ENCODE measurements around the gene RAB8A.
"Not testable (repeated sequence)": the region's sequence is repeated elsewhere in the genome, so short reads cannot be mapped to it uniquely, and the experiment has no call there.

RAB8A gene

GRCh38 chr19:16112778-16113177, 1.1 kb downstream of the RAB8A start:
- 42 to 47% methylated on average over 2 of the region's 2 CpGs for WGBS, 2 experiments
- Histone ChIP-seq H3K9me3 (ENCODE audit: control insufficient read depth, low read length) (no peaks in the 10 kb centered on the region), H3K27me3 (ENCODE audit: control insufficient read depth, insufficient read depth, low read length, poor library complexity, severe bottlenecking) (no peaks in the 10 kb centered on the region), H3K36me3 (ENCODE audit: control insufficient read depth, insufficient read depth, low read length) (no peaks in the 10 kb centered on the region), H3K4me1 (ENCODE audit: control insufficient read depth, insufficient read depth, low read length) (peaks cover 9% of the 10 kb centered on the region), H3K27ac (ENCODE audit: insufficient read depth, low read depth, low read length, poor library complexity, severe bottlenecking) (no peak overlapping the region), H3K4me3 (ENCODE audit: insufficient read depth, low read depth, low read length) (peak overlapping the region; percentile 94)

DNA sequence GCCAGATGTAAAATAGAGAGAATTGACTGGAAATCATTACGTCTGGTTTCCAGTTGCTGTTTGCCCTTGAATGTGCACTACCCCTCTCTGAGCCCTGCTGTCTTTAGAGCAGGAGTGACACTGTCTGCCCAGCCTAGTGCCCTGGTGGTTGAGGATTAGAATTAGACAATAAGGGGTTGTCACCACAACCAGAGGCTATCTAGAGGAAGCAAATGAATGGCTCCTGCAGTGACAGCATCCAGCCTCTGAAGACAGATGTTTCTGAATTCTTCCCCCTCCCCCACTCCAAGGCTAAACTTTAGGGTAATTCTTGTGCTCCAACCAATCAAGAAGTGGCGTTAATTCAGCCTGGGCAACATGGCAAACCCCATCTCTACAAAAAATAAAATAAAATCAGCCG, 2.0 kb downstream of the RAB8A start:
- Histone ChIP-seq H3K9me3 (ENCODE audit: control insufficient read depth, low read length) (no peaks in the 10 kb centered on the region), H3K4me3 (ENCODE audit: insufficient read depth, low read depth, low read length) (no peak overlapping the region), H3K36me3 (ENCODE audit: control insufficient read depth, insufficient read depth, low read length) (peaks cover 9% of the 10 kb centered on the region), H3K4me1 (ENCODE audit: control insufficient read depth, insufficient read depth, low read length) (peaks cover 9% of the 10 kb centered on the region), H3K27ac (ENCODE audit: insufficient read depth, low read depth, low read length, poor library complexity, severe bottlenecking) (no peak overlapping the region), H3K27me3 (ENCODE audit: control insufficient read depth, insufficient read depth, low read length, poor library complexity, severe bottlenecking) (no peaks in the 10 kb centered on the region)
- WGBS, 2 experiments, result 61 to 62% methylated on average over 3 of the region's 3 CpGs

GRCh38 chr19:16115301-16116039, 3.8 kb downstream of the RAB8A start:
- WGBS, 2 experiments, result 92 to 93% methylated on average over 9 of the region's 9 CpGs
- H3K4me1 ChIP-seq (ENCODE audit: control insufficient read depth, insufficient read depth, low read length), result peaks cover 9% of the 10 kb centered on the region
- no peaks in the 10 kb centered on the region for H3K27me3 ChIP-seq (ENCODE audit: control insufficient read depth, insufficient read depth, low read length, poor library complexity, severe bottlenecking)
- H3K27ac ChIP-seq (ENCODE audit: insufficient read depth, low read depth, low read length, poor library complexity, severe bottlenecking), result no peak overlapping the region
- no peak overlapping the region for H3K4me3 ChIP-seq (ENCODE audit: insufficient read depth, low read depth, low read length)
- peaks cover 11% of the 10 kb centered on the region for H3K36me3 ChIP-seq (ENCODE audit: control insufficient read depth, insufficient read depth, low read length)
- no peaks in the 10 kb centered on the region for H3K9me3 ChIP-seq (ENCODE audit: control insufficient read depth, low read length)

- 93 to 96% methylated on average over 4 of the region's 4 CpGs for WGBS, 2 experiments
- H3K36me3 ChIP-seq (ENCODE audit: control insufficient read depth, insufficient read depth, low read length), result peaks cover 11% of the 10 kb centered on the region
- H3K9me3 ChIP-seq (ENCODE audit: control insufficient read depth, low read length), result no peaks in the 10 kb centered on the region
Measured at GRCh38 chr19:16116067-16116466, 4.4 kb downstream of the RAB8A start.

DNA sequence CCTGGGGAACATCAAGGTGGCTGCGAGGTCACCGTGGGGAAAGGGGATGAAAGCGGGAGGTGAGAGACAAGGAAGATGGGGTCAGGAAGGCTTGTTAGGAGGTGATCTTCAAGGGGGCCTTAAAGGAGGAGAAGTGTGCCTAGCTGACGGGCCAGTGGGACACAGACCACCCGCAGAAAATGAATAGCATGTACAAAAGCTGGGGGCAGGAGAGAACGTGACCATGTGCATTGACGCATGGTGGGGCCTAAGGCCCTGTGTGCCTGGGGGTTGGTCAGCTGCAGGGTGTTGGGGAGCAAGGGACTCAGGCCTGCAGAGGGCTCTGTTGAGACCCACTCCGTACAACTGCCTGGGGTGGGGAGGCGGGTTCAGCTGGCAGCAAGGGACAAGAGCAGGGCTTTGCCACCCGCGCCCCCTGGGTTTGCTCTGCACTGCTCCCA, 5.9 kb downstream of the RAB8A start:
- Histone ChIP-seq H3K4me3 (ENCODE audit: insufficient read depth, low read depth, low read length) (no peak overlapping the region), H3K4me1 (ENCODE audit: control insufficient read depth, insufficient read depth, low read length) (peaks cover 5% of the 10 kb centered on the region), H3K9me3 (ENCODE audit: control insufficient read depth, low read length) (no peaks in the 10 kb centered on the region), H3K27ac (ENCODE audit: insufficient read depth, low read depth, low read length, poor library complexity, severe bottlenecking) (no peak overlapping the region), H3K36me3 (ENCODE audit: control insufficient read depth, insufficient read depth, low read length) (peaks cover 22% of the 10 kb centered on the region), H3K27me3 (ENCODE audit: control insufficient read depth, insufficient read depth, low read length, poor library complexity, severe bottlenecking) (no peaks in the 10 kb centered on the region)
- WGBS, 2 experiments, result 85 to 90% methylated on average over 11 of the region's 11 CpGs

More at GRCh38 chr19:16116067-16116466, 4.4 kb downstream of the RAB8A start:
- no peak overlapping the region for H3K27ac ChIP-seq (ENCODE audit: insufficient read depth, low read depth, low read length, poor library complexity, severe bottlenecking)
- H3K4me3 ChIP-seq (ENCODE audit: insufficient read depth, low read depth, low read length), result no peak overlapping the region
- peaks cover 9% of the 10 kb centered on the region for H3K4me1 ChIP-seq (ENCODE audit: control insufficient read depth, insufficient read depth, low read length)
- H3K27me3 ChIP-seq (ENCODE audit: control insufficient read depth, insufficient read depth, low read length, poor library complexity, severe bottlenecking), result no peaks in the 10 kb centered on the region

GRCh38 chr19:16118489-16119033, 6.9 kb downstream of the RAB8A start:
- 96 to 97% methylated on average over 12 of the region's 12 CpGs for WGBS, 2 experiments
- Histone ChIP-seq H3K4me3 (ENCODE audit: insufficient read depth, low read depth, low read length) (no peak overlapping the region), H3K9me3 (ENCODE audit: control insufficient read depth, low read length) (no peaks in the 10 kb centered on the region), H3K27me3 (ENCODE audit: control insufficient read depth, insufficient read depth, low read length, poor library complexity, severe bottlenecking) (no peaks in the 10 kb centered on the region), H3K4me1 (ENCODE audit: control insufficient read depth, insufficient read depth, low read length) (no peaks in the 10 kb centered on the region), H3K27ac (ENCODE audit: insufficient read depth, low read depth, low read length, poor library complexity, severe bottlenecking) (no peak overlapping the region), H3K36me3 (ENCODE audit: control insufficient read depth, insufficient read depth, low read length) (peaks cover 23% of the 10 kb centered on the region)

GRCh38 chr19:16119075-16119857, 7.6 kb downstream of the RAB8A start:
- H3K36me3 ChIP-seq (ENCODE audit: control insufficient read depth, insufficient read depth, low read length), result peaks cover 27% of the 10 kb centered on the region
- not testable (repeated sequence) for H3K9me3 ChIP-seq (ENCODE audit: control insufficient read depth, low read length)
- WGBS, 2 experiments, result 95 to 96% methylated on average over 19 of the region's 19 CpGs

GRCh38 chr19:16121141-16121540, 9.5 kb downstream of the RAB8A start:
- H3K4me3 ChIP-seq (ENCODE audit: insufficient read depth, low read depth, low read length), result no peak overlapping the region
- peaks cover 37% of the 10 kb centered on the region for H3K36me3 ChIP-seq (ENCODE audit: control insufficient read depth, insufficient read depth, low read length)
- H3K27me3 ChIP-seq (ENCODE audit: control insufficient read depth, insufficient read depth, low read length, poor library complexity, severe bottlenecking), result no peaks in the 10 kb centered on the region
- H3K27ac ChIP-seq (ENCODE audit: insufficient read depth, low read depth, low read length, poor library complexity, severe bottlenecking), result no peak overlapping the region
- H3K4me1 ChIP-seq (ENCODE audit: control insufficient read depth, insufficient read depth, low read length), result no peaks in the 10 kb centered on the region
- no peaks in the 10 kb centered on the region for H3K9me3 ChIP-seq (ENCODE audit: control insufficient read depth, low read length)
- 92 to 93% methylated on average over 5 of the region's 5 CpGs for WGBS, 2 experiments

More at GRCh38 chr19:16119075-16119857, 7.6 kb downstream of the RAB8A start:
- H3K4me3 ChIP-seq (ENCODE audit: insufficient read depth, low read depth, low read length); H3K27ac ChIP-seq (ENCODE audit: insufficient read depth, low read depth, low read length, poor library complexity, severe bottlenecking); H3K27me3 ChIP-seq (ENCODE audit: control insufficient read depth, insufficient read depth, low read length, poor library complexity, severe bottlenecking); H3K4me1 ChIP-seq (ENCODE audit: control insufficient read depth, insufficient read depth, low read length): not testable (repeated sequence)

GRCh38 chr19:16121967-16122366, 10.3 kb downstream of the RAB8A start:
- no peak overlapping the region for H3K27ac ChIP-seq (ENCODE audit: insufficient read depth, low read depth, low read length, poor library complexity, severe bottlenecking)
- no peaks in the 10 kb centered on the region for H3K27me3 ChIP-seq (ENCODE audit: control insufficient read depth, insufficient read depth, low read length, poor library complexity, severe bottlenecking)
- WGBS, 2 experiments, result 95% methylated on average over 10 to 11 of the region's 11 CpGs
- no peaks in the 10 kb centered on the region for H3K9me3 ChIP-seq (ENCODE audit: control insufficient read depth, low read length)
- H3K36me3 ChIP-seq (ENCODE audit: control insufficient read depth, insufficient read depth, low read length), result peaks cover 40% of the 10 kb centered on the region
- no peaks in the 10 kb centered on the region for H3K4me1 ChIP-seq (ENCODE audit: control insufficient read depth, insufficient read depth, low read length)
- no peak overlapping the region for H3K4me3 ChIP-seq (ENCODE audit: insufficient read depth, low read depth, low read length)

- no peaks in the 10 kb centered on the region for H3K9me3 ChIP-seq (ENCODE audit: control insufficient read depth, low read length)
- no peak overlapping the region for H3K4me3 ChIP-seq (ENCODE audit: insufficient read depth, low read depth, low read length)
- no peaks in the 10 kb centered on the region for H3K27me3 ChIP-seq (ENCODE audit: control insufficient read depth, insufficient read depth, low read length, poor library complexity, severe bottlenecking)
- H3K36me3 ChIP-seq (ENCODE audit: control insufficient read depth, insufficient read depth, low read length), result peaks cover 45% of the 10 kb centered on the region
- WGBS, 2 experiments, result 96 to 97% methylated on average over 14 of the region's 14 CpGs
- H3K27ac ChIP-seq (ENCODE audit: insufficient read depth, low read depth, low read length, poor library complexity, severe bottlenecking), result no peak overlapping the region
- H3K4me1 ChIP-seq (ENCODE audit: control insufficient read depth, insufficient read depth, low read length), result no peaks in the 10 kb centered on the region
Measured at GRCh38 chr19:16124953-16125352, 13.3 kb downstream of the RAB8A start.
